GM10248 (cell line): ENCODE measurements around the gene SPAG16.
A peak's percentile ranks its signal among the peaks of the same experiment; 100 is the strongest.

Experiments
- CTCF ChIA-PET: fragments of 300-600 bp; sonication (Branson Sonifier 250); formaldehyde crosslinking; extraction: SDS; loops from one replicate; lab custom pipeline; 2021; ENCODE audit warnings: antibody characterized with exemption; lab: Yijun Ruan, JAX
- POLR2A ChIA-PET: fragments of 350-650 bp; sonication (Branson Sonifier 250); formaldehyde crosslinking; extraction: SDS; loops from one replicate; lab custom pipeline; 2020; ENCODE audit warnings: antibody characterized with exemption; lab: Yijun Ruan, JAX
- DNase-seq: peaks from one replicate; pipeline ENCODE4 v3.0.0; 2012; ENCODE audit errors: extremely low spot score
- CTCF ChIP-seq: IDR thresholded peaks from 2 replicates; pipeline ENCODE4 v1.5.1; 2012; ENCODE audit warnings: mild to moderate bottlenecking, low read depth; ENCODE audit errors: extremely low read depth, missing control alignments, control extremely low read depth

SPAG16 gene

GRCh38 chr2:213545481-213545880 lies 261.2 kb downstream of the SPAG16 start:
- ChIA-PET POLR2A (no interaction called here), CTCF (no interaction called here)
- TF ChIP-seq CTCF, result no peak
- peak; percentile 9 for DNase-seq

GRCh38 chr2:213545964-213546475 lies 261.8 kb downstream of the SPAG16 start:
- ChIA-PET POLR2A (no interaction called here), CTCF (no interaction called here)
- DNase-seq, result no peak
- TF ChIP-seq CTCF, result no peak

- POLR2A ChIA-PET, result no interaction called here
- no peak for TF ChIP-seq CTCF
- DNase-seq, result no peak
- CTCF ChIA-PET, result interaction anchor here (2.4 kb wide), 1 partner anchor 9 kb away, joined by 10 read pairs; no protein-coding TSS in a partner anchor
These were observed 267.3 kb downstream of the SPAG16 start for GRCh38 chr2:213551526-213551925.

GRCh38 chr2:213559053-213559452 lies 274.8 kb downstream of the SPAG16 start:
- DNase-seq, result no peak
- POLR2A ChIA-PET, result no interaction called here
- no peak for TF ChIP-seq CTCF
- CTCF ChIA-PET, result no interaction called here

- ChIA-PET CTCF (no interaction called here), POLR2A (no interaction called here)
- no peak for DNase-seq
- TF ChIP-seq CTCF, result no peak
These were observed 277.5 kb downstream of the SPAG16 start for GRCh38 chr2:213561759-213562158.

GRCh38 chr2:213562539-213563180 lies 278.4 kb downstream of the SPAG16 start:
- no peak for TF ChIP-seq CTCF
- CTCF ChIA-PET, result no interaction called here
- no peak for DNase-seq
- POLR2A ChIA-PET, result no interaction called here

GRCh38 chr2:213566846-213567245 lies 282.6 kb downstream of the SPAG16 start:
- DNase-seq, result no peak
- no peak for TF ChIP-seq CTCF
- CTCF ChIA-PET, result no interaction called here
- POLR2A ChIA-PET, result no interaction called here
